Natural killer cell treated with Interleukin-12 subunit alpha and Interleukin-12 subunit beta and Interleukin-15 and Interleukin-18, amount 100 ng/mL, for 72 hours (primary cell): ENCODE data around the gene RPLP1. TPM values are rescaled to one million over a fixed set of nuclear protein-coding genes. Genes with fewer than 3 reads are reported as not detected.

Experiments used
- ATAC-seq, 2 donors: fragments of 150-1000 bp; cut with Tn5 transposase in 1 of 2; sonication (Bioruptor Pico), chemical (Tn5 transposase) in 1 of 2; 2 replicates each; pipeline ENCODE4 v1.10.0; 2021
- DNase-seq: peaks from one replicate; pipeline ENCODE4 v3.0.0; 2022; ENCODE audit warnings: low spot score
- H3K27ac Mint-ChIP-seq, 2 donors: 1 replicate in 1 of 2; 2 replicates in 1 of 2; pipeline ENCODE4 v1.8.0; 2022; ENCODE audit warnings: mixed read lengths in 2 of 2, mild to moderate bottlenecking in 1 of 2, moderate library complexity in 1 of 2
- H3K27me3 Mint-ChIP-seq, 2 donors: 1 replicate in 1 of 2; 2 replicates in 1 of 2; pipeline ENCODE4 v1.8.0; 2022; ENCODE audit warnings: mixed read lengths in 2 of 2
- H3K36me3 Mint-ChIP-seq: one replicate; pipeline ENCODE4 v1.8.0; 2022; ENCODE audit warnings: mixed read lengths
- H3K4me1 Mint-ChIP-seq, 2 donors: 1 replicate in 1 of 2; 2 replicates in 1 of 2; pipeline ENCODE4 v1.8.0; 2022; ENCODE audit warnings: low read depth in 2 of 2, mixed read lengths in 2 of 2, mild to moderate bottlenecking in 1 of 2
- H3K4me3 Mint-ChIP-seq: one replicate; pipeline ENCODE4 v1.8.0; 2022; ENCODE audit warnings: mixed read lengths
- H3K9me3 Mint-ChIP-seq: 2 replicates; pipeline ENCODE4 v1.8.0; 2022; ENCODE audit warnings: mixed read lengths
- total RNA-seq, 2 donors: library from RNA; stranded (reverse); gene quantifications; one replicate each; pipeline ENCODE4 v1.2.3, GENCODE V29; 2022

RPLP1 gene
- total RNA-seq, 2 donors from 2014 or later: 1,083 to 1,971 TPM

- peak; percentile 96 for ATAC-seq
- Mint-ChIP-seq H3K36me3 (no peaks in the 10 kb centered on the region), H3K4me3 (peak overlapping the region; percentile 70)
These were observed 15.9 kb downstream of the RPLP1 start for GRCh38 chr15:69468241-69469121.

GRCh38 chr15:69469467-69470201 lies 17.0 kb downstream of the RPLP1 start:
- Mint-ChIP-seq H3K27ac (peak overlapping the region in 1 of 2 donors; percentile 37), H3K4me3 (no peak overlapping the region), H3K36me3 (no peaks in the 10 kb centered on the region), H3K4me1 (peaks cover 19% of the 10 kb centered on the region in 2 donors), H3K27me3 (peaks cover 9 to 21% of the 10 kb centered on the region in 2 donors), H3K9me3 (no peaks in the 10 kb centered on the region)
- ATAC-seq: no peak
- no peak for DNase-seq

More at GRCh38 chr15:69468241-69469121, 15.9 kb downstream of the RPLP1 start:
- peaks cover 19 to 22% of the 10 kb centered on the region in 2 donors for H3K4me1 Mint-ChIP-seq
- peak overlapping the region in 1 of 2 donors; percentile 37 for H3K27ac Mint-ChIP-seq
- peak; percentile 81 for DNase-seq
- H3K27me3 Mint-ChIP-seq: peaks cover 9 to 16% of the 10 kb centered on the region in 2 donors
- no peaks in the 10 kb centered on the region for H3K9me3 Mint-ChIP-seq

GRCh38 chr15:69472046-69472445 lies 19.4 kb downstream of the RPLP1 start:
- Mint-ChIP-seq H3K4me1 (peaks cover 16 to 23% of the 10 kb centered on the region in 2 donors), H3K9me3 (no peaks in the 10 kb centered on the region), H3K27me3 (peaks cover 15 to 28% of the 10 kb centered on the region in 2 donors), H3K27ac (no peak overlapping the region), H3K36me3 (no peaks in the 10 kb centered on the region), H3K4me3 (no peak overlapping the region)
- ATAC-seq (no peak), DNase-seq (no peak)

- ATAC-seq (no peak), DNase-seq (no peak)
- Mint-ChIP-seq H3K36me3 (no peaks in the 10 kb centered on the region), H3K27ac (no peak overlapping the region), H3K9me3 (no peaks in the 10 kb centered on the region), H3K4me3 (no peak overlapping the region), H3K27me3 (peaks cover 15 to 28% of the 10 kb centered on the region in 2 donors), H3K4me1 (peaks cover 16 to 23% of the 10 kb centered on the region in 2 donors)
These were observed 19.9 kb downstream of the RPLP1 start for GRCh38 chr15:69472562-69472961.

GRCh38 chr15:69474291-69474690 lies 21.7 kb downstream of the RPLP1 start:
- DNase-seq: no peak
- no peak overlapping the region for H3K27ac Mint-ChIP-seq

GRCh38 chr15:69474846-69475455 lies 22.3 kb downstream of the RPLP1 start:
- H3K27me3 Mint-ChIP-seq: peaks cover 15 to 26% of the 10 kb centered on the region in 2 donors
- H3K9me3 Mint-ChIP-seq: no peaks in the 10 kb centered on the region
- ATAC-seq: no peak

More at GRCh38 chr15:69474291-69474690, 21.7 kb downstream of the RPLP1 start:
- no peaks in the 10 kb centered on the region for H3K9me3 Mint-ChIP-seq
- no peak for ATAC-seq
- no peaks in the 10 kb centered on the region for H3K36me3 Mint-ChIP-seq
- no peak overlapping the region for H3K4me3 Mint-ChIP-seq
- H3K4me1 Mint-ChIP-seq: peaks cover 2 to 11% of the 10 kb centered on the region in 2 donors
- H3K27me3 Mint-ChIP-seq: peaks cover 15 to 25% of the 10 kb centered on the region in 2 donors

GRCh38 chr15:69475769-69476358 lies 23.2 kb downstream of the RPLP1 start:
- H3K36me3 Mint-ChIP-seq: peaks cover 6% of the 10 kb centered on the region
- no peak overlapping the region for H3K27ac Mint-ChIP-seq
- peak; percentile 77 to 87 for ATAC-seq
- H3K9me3 Mint-ChIP-seq: no peaks in the 10 kb centered on the region
- DNase-seq: peak; percentile 81
- H3K4me3 Mint-ChIP-seq: no peak overlapping the region
- H3K27me3 Mint-ChIP-seq: peaks cover 15 to 26% of the 10 kb centered on the region in 2 donors
- H3K4me1 Mint-ChIP-seq: peaks cover 14 to 24% of the 10 kb centered on the region in 2 donors

More at GRCh38 chr15:69474846-69475455, 22.3 kb downstream of the RPLP1 start:
- peaks cover 6% of the 10 kb centered on the region for H3K36me3 Mint-ChIP-seq
- H3K4me1 Mint-ChIP-seq: peaks cover 7 to 15% of the 10 kb centered on the region in 2 donors
- no peak overlapping the region for H3K4me3 Mint-ChIP-seq
- DNase-seq: no peak
- peak overlapping the region in 1 of 2 donors; percentile 37 for H3K27ac Mint-ChIP-seq

GRCh38 chr15:69476704-69477473 lies 24.3 kb downstream of the RPLP1 start:
- peaks cover 18 to 34% of the 10 kb centered on the region in 2 donors for H3K4me1 Mint-ChIP-seq
- no peak for ATAC-seq

GRCh38 chr15:69478259-69478781 lies 25.7 kb downstream of the RPLP1 start:
- no peak overlapping the region for H3K4me3 Mint-ChIP-seq
- no peaks in the 10 kb centered on the region for H3K9me3 Mint-ChIP-seq
- peak in 1 of 2 donors; percentile 51 for ATAC-seq
- no peak for DNase-seq
- peaks cover 6% of the 10 kb centered on the region for H3K36me3 Mint-ChIP-seq
- peaks cover 21 to 37% of the 10 kb centered on the region in 2 donors for H3K4me1 Mint-ChIP-seq
- peaks cover 6 to 18% of the 10 kb centered on the region in 2 donors for H3K27me3 Mint-ChIP-seq
- H3K27ac Mint-ChIP-seq: no peak overlapping the region

More at GRCh38 chr15:69476704-69477473, 24.3 kb downstream of the RPLP1 start:
- peaks cover 14 to 23% of the 10 kb centered on the region in 2 donors for H3K27me3 Mint-ChIP-seq
- H3K4me3 Mint-ChIP-seq: no peak overlapping the region
- peaks cover 6% of the 10 kb centered on the region for H3K36me3 Mint-ChIP-seq
- no peak for DNase-seq
- no peaks in the 10 kb centered on the region for H3K9me3 Mint-ChIP-seq
- no peak overlapping the region for H3K27ac Mint-ChIP-seq

GRCh38 chr15:69479081-69479480 lies 26.5 kb downstream of the RPLP1 start:
- peaks cover 21 to 37% of the 10 kb centered on the region in 2 donors for H3K4me1 Mint-ChIP-seq

GRCh38 chr15:69479971-69480370 lies 27.4 kb downstream of the RPLP1 start:
- peaks cover 6 to 23% of the 10 kb centered on the region in 2 donors for H3K27me3 Mint-ChIP-seq
- no peak for DNase-seq
- peaks cover 24 to 42% of the 10 kb centered on the region in 2 donors for H3K4me1 Mint-ChIP-seq
- H3K27ac Mint-ChIP-seq: peak overlapping the region in 1 of 2 donors; percentile 14
- no peaks in the 10 kb centered on the region for H3K9me3 Mint-ChIP-seq
- H3K36me3 Mint-ChIP-seq: peaks cover 6% of the 10 kb centered on the region
- no peak for ATAC-seq
- H3K4me3 Mint-ChIP-seq: no peak overlapping the region

More at GRCh38 chr15:69479081-69479480, 26.5 kb downstream of the RPLP1 start:
- no peaks in the 10 kb centered on the region for H3K9me3 Mint-ChIP-seq
- peaks cover 6% of the 10 kb centered on the region for H3K36me3 Mint-ChIP-seq
- H3K4me3 Mint-ChIP-seq: no peak overlapping the region
- peaks cover 6 to 22% of the 10 kb centered on the region in 2 donors for H3K27me3 Mint-ChIP-seq
- no peak overlapping the region for H3K27ac Mint-ChIP-seq
- no peak for DNase-seq
- ATAC-seq: no peak

- peaks cover 6% of the 10 kb centered on the region for H3K36me3 Mint-ChIP-seq
- DNase-seq: no peak
- peaks cover 2% of the 10 kb centered on the region for H3K9me3 Mint-ChIP-seq
- H3K27me3 Mint-ChIP-seq: peaks cover 0 to 22% of the 10 kb centered on the region in 2 donors
- no peak overlapping the region for H3K27ac Mint-ChIP-seq
- ATAC-seq: no peak
- H3K4me3 Mint-ChIP-seq: no peak overlapping the region
- H3K4me1 Mint-ChIP-seq: peaks cover 27 to 45% of the 10 kb centered on the region in 2 donors
These were observed 28.3 kb downstream of the RPLP1 start for GRCh38 chr15:69480932-69481331.
